Kidney capillary endothelial cell (primary cell): ENCODE measurements around the gene FOXN3.
"Not testable (repeated sequence)": the region's sequence is repeated elsewhere in the genome, so short reads cannot be mapped to it uniquely, and the experiment has no call there.

Source experiments
- DNase-seq: peaks from one replicate; pipeline ENCODE4 v3.0.0-alpha.2; 2018; ENCODE audit warnings: low spot score

The FOXN3 gene

DNA sequence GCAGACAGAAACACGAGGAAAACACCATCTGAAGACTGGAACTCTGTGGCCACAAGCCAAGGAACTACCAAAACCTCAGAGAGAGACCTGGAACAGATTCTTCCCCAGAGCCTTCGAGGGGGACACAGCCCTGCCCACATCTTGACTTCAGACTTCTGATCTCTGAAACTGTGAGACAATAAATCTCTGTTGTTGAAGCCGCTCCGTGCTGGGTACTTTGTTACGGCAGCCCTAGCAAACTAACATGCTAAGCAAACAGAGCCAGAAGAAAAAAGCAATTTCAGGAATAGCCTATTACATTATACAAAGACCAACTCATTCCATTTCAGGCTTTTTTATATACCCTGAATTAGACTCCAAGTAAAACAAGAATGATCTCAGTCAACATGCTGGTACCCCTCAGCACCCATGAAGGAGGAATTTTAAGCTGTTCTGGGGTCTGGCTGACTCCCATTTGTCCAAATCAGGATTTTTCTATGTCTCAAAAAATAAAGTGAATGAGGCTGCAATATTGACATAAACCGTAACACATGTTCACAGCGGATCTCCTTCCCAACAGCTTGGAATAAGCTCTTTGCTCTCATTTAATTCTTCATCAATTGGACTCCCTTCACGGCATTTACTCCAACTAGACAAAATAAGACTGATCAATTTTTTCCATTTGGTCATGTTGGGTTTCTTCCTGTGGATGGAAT, 190.1 kb downstream of the FOXN3 start:
- DNase-seq, result no peak

GRCh38 chr14:89225607-89226006, 191.4 kb downstream of the FOXN3 start:
- DNase-seq, result no peak

DNA sequence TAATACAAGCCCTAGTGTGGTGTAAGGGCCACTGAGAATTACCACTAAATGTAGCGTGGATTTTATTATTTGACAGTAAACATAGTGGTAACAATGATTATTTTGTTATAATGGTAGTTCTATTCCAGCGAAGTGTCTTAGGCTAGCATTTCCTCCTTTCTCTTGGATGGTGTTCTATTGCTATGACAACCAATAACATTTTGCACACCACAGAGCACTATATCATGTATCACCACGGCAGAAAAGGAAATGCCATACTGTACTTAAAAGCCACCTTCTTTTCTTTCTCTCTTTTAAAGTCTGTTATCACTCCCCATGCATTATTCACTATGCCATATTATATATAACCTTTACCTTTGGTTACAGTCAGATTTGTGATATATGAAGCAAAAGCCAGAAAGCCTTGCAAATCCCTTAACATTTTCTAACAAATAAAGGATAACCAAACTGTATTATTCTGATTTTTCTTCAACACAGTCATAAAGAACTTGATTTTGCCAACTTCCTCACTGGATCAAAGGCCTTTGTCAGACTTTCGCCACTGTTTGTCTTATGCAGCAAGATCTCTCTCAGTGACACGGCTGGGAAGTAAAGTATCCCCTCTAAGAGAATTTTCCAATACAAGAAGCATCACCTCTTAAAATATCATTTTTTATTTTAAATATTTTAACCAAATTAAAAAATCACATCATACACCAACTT, 195.8 kb downstream of the FOXN3 start:
- DNase-seq, result peak; percentile 40

DNA sequence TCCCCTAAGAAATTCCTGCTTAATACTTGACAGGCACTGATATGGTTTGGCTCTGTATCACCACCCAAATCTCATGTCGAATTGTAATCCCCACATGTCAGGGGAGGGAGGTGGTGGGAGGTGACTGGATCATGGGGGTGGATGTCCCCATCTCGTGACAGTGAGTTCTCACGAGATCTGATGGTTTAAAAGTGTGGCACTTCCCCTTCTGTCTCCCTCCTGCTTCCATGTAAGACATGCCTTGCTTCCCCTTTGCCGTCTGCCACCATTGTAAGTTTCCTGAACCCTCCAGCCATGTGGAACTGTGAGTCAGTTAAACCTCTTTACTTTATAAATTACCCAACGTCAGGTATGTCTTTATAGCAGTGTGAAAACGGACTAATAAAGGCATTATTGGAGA, 198.0 kb downstream of the FOXN3 start:
- DNase-seq, result no peak

GRCh38 chr14:89217891-89218290, 199.1 kb downstream of the FOXN3 start:
- DNase-seq, result no peak

GRCh38 chr14:89215531-89215930, 201.5 kb downstream of the FOXN3 start:
- DNase-seq, result no peak

- DNase-seq, result no peak
These were observed 201.9 kb downstream of the FOXN3 start for GRCh38 chr14:89215114-89215513.

DNA sequence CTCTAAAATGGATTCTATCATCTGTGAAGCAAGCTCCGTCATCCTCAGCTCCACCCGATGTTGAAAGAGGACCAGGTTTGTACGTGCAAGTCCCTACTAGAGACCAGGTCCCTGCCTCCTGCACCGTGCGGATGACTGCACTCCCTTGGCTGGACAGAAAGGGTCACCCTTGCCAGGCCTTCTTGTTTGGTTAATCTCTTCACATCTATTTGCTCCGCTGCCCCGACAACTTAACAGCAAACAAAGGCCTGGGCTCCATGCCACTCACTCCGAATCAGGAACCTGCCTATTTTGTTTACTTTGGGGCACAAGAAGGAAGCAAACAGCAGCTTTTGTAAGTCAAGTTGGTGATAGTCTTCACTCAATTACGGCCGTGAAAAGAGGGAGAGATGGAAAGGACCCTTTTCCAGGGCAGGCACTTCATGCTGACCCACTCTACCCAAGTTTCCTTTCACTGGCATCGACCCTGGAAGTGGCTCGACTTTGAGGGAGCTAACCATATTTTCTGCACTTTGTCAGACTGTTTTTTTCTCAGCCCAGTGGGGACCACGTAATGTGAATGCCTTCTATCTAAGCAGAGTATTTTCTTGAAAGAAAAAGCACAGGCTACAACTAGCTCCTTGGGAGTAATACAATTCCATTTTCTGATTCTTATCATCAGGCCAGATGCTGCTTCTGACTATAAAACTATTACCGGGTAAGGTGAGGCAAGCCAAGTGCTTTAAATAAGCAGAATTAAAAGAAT, 202.6 kb downstream of the FOXN3 start:
- DNase-seq, result no peak

DNA sequence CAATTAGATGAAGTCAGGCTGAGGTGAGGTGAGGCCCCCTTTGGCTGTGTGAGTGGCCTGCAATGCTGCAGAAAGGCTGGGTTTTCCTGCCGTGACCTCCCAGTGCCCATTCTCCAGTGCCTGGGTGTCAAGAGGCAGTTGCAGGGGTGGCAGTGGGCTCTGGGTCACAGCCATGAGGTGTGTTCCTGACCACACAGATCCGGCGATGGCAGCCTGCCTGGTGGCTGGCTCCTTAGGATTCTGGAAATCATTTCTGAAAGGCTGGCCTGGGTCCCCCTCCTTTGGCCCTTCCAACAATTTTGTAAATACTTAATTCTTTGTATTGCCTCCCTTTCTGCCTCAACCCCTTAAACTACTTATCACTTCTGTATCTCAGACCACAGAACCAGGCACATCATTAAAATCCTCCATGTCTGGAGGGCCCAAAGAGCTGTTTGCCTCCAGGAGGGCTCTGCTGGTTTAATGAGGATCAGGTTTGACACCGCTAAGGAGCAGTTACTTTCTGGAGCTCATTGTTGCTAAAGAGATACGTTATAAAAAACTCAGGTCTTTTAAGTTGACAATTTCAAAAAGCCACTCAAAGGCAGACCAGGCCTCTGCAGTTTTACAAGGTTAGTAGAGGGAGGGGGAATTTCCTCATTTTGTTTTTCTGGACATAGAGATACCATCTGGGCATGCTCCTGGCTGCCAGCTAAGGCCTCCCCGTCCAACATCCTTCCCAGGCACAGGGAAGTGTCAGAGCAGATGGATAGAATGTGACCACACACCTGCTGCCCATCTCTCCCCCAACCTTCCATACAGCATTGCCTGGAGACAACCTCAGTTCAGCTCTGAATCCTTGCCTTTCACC, 204.4 kb downstream of the FOXN3 start:
- DNase-seq, result no peak

GRCh38 chr14:89209558-89209957, 207.5 kb downstream of the FOXN3 start:
- DNase-seq, result no peak

DNA sequence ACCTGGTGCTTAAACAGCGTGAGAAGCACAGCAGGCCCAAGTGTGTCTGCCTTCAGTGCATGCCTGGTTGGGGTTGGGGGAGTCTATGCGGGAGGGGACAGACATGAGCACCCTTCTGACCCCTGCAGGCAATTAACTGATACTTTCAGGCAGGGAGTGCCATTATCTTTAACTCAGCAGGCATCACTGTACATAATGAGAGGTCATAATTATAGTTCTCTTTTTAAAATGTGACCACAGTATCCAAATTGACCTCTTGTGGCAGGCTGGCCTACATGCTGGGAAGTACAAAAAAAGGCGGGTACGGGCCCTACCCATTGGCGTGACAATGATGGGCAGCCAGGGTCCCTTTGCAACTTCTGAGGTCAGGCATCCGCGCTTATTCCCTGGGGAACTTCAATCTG, 209.1 kb downstream of the FOXN3 start:
- DNase-seq, result no peak

- DNase-seq, result no peak
These were observed 210.5 kb downstream of the FOXN3 start for GRCh38 chr14:89206389-89207031.

DNA sequence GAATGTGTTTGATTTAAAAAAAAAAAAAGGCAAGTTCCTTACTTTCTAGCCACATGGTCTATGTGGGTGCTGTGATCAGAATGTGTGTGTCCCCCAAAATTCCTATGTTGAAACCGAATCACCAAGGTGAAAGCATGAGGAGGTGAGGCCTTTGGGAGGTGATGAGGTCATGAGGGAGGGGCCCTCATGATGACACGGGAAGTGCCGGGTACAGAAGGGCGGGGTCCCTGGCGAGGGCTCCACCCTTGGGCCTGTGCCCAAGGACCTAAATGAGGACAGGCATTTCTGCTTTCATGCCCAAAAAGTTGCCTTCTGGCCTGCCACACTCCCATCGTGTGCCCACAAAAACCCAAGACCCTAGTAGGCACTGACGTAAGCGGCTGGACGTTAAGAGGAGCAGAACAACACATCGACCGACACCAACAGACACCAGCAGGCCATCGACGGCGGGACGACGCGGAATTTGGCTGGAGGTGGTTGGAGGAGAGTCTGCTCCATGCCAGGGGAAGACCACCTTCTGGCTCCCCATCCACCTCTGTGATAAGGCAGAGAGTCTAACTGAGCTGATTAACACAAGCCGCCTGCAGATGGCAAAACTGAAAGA, 211.8 kb downstream of the FOXN3 start:
- DNase-seq, result no peak

DNA sequence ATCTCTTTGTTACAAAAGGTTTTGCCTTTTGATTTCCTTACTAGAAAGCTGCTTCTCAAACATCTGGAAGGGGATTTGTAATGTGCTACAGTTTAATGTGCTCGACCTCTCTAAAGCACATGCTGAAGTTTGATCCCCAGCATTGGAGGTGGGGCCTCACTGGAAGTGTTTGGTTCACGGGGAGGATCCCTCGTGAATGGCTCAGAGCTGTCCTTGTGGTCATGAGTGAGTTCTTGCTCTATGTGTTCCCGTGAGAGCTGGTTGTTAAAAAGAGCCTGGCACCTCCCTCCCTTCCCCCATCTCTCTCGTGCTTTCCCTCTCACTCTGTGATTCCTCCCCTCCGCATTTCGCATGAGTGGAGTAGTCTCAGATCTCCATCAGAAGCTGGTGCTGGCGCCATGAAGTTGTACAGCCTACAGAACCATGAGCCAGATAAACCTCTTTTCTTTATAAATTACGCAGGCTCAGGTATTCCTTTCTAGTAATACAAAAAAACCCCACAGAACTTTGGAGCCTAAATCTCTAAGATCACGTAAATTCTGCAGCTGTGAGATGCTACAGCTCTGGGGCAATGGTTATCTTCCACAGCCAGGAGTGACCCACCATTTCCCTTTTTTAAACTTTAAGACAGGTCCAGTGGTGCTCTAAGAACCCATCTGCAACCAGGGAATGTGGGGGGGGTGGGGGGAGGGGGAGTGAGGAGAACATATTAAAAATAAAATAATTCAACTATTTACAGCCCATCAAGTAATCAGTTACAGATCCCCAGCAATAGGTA, 214.4 kb downstream of the FOXN3 start:
- DNase-seq, result no peak

DNA sequence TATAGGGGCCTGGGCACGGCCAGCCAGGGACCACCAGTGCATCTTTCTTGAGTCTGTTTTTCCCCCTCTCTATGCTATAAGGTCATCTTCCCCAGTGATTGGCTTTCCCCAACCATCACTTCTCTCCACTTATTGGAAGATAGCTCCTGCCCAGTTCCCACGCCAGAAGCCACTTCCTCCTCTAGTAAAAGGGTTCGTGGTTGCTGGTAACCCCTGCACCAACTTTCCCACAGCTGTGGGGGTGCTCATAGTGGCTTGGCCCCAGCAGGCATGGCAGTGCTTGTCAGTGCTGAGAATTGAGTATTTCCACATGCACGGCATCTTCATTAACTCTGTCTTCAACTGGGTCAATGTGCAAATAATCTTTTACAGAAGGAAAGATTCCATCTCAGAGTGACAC, 215.4 kb downstream of the FOXN3 start:
- no peak for DNase-seq

- DNase-seq, result not testable (repeated sequence)
These were observed 217.7 kb downstream of the FOXN3 start for GRCh38 chr14:89199357-89199756.

DNA sequence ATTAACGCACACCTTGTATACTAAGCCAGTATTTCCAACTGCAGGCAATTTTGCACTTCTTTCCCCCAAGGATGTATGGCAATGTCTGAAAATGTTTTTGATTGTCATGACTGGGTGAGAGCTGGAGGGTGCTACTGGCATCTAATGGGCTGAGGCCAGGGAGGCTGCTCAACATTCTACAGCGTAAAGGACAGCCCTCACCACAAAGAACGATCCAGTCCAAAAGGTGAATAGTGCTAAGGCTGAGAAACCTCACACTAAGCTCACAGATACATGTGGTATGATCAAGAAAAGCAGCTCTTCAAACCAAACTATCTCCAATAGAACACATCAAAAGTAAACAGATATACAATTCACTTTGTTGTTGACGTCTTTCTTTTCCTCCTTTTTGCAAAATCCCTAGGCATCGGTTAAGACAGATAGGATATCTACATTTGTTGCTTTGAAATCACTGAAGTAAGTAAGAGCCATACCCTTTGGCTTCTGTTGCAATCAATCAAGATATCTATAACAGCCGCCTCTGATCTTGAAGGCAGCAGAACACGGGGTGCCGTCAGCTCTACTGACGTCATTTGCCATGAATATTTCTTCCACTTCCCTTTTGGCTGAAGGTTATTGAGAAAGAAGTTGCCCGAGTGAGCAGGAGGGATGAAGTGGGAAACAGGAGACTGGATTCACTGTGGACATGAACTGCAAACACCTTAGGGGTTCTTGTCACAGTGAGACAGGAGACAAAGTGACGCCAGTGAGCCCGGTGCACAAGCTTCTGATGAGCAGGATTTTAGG, 218.3 kb downstream of the FOXN3 start:
- DNase-seq, result no peak

- DNase-seq, result no peak
These were observed 219.4 kb downstream of the FOXN3 start for GRCh38 chr14:89197623-89198022.

- no peak for DNase-seq
These were observed 220.5 kb downstream of the FOXN3 start for GRCh38 chr14:89196545-89196944.

GRCh38 chr14:89194376-89194775, 222.7 kb downstream of the FOXN3 start:
- no peak for DNase-seq
